ENCODE measurements around the gene SPANXN4. TPM values are rescaled to one million over a fixed set of nuclear protein-coding genes. Genes with fewer than 3 reads are reported as not detected.

SPANXN4 gene
- total and polyA plus RNA-seq, 9 donors: not detected

DNA sequence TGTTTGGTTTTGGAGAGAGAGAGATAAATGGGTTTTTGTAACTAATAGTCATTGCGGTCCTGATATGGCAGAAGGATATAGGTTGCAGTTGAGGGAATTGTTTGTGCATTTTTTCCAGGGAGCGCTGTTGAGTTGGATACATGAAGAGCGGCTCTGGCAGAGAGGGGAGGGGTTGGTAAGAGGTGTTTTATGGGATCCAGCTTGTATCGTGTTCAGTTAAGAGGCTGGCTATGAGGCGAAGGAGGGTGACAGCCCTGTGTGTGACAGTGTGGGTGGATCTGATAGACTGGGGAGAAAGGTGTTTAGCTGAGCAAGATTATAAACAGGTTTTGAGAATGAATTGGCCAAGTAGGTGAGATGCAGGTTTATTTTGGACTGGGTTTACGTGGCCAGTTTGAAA, 1.5 kb downstream of the SPANXN4 start:
- no peaks in the 10 kb centered on the region for H3K27me3 ChIP-seq (ENCODE audit: control insufficient read depth, insufficient read depth, low read length)
- H3K4me1 ChIP-seq (ENCODE audit: control insufficient read depth, insufficient read depth, low read length): no peaks in the 10 kb centered on the region
- H3K27ac ChIP-seq (ENCODE audit: low read length): no peak overlapping the region
- H3K36me3 ChIP-seq (ENCODE audit: control insufficient read depth, insufficient read depth, low read length): no peaks in the 10 kb centered on the region
- WGBS (ENCODE audit: insufficient coverage): 54% methylated on average over 6 of the region's 6 CpGs
- DNase-seq: no peak
- no peaks in the 10 kb centered on the region for H3K9me3 ChIP-seq (replicated peaks; ENCODE audit: control insufficient read depth, low read depth, low read length)
- H3K4me3 ChIP-seq (ENCODE audit: low read length): no peak overlapping the region

DNA sequence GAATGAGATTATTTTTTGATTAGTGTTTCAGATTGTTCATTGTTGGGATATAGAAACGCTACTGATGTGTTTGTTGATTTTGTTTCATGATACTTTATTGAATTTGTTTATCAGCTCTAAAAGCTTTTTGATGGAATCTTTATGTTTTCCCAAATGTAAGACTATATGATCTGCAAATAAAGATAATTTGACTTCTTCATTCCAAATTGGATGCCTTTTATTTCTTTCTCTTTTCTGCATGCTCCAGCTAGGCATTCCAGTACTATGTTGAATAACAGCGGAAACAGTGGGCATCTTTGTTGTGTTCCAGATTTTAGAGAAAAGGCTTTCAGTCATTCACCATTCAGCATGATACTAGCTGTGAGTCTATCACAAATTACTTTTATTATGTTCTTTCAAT, 21.8 kb downstream of the SPANXN4 start:
- Histone ChIP-seq H3K27me3 (ENCODE audit: control insufficient read depth, insufficient read depth, low read length) (no peaks in the 10 kb centered on the region), H3K9me3 (replicated peaks; ENCODE audit: control insufficient read depth, low read depth, low read length) (no peaks in the 10 kb centered on the region), H3K4me1 (ENCODE audit: control insufficient read depth, insufficient read depth, low read length) (no peaks in the 10 kb centered on the region), H3K4me3 (ENCODE audit: low read length) (no peak overlapping the region), H3K27ac (ENCODE audit: low read length) (no peak overlapping the region), H3K36me3 (ENCODE audit: control insufficient read depth, insufficient read depth, low read length) (no peaks in the 10 kb centered on the region)
- DNase-seq: no peak
- WGBS (ENCODE audit: insufficient coverage): no CpG with 5 or more reads among the region's 2 CpGs

DNA sequence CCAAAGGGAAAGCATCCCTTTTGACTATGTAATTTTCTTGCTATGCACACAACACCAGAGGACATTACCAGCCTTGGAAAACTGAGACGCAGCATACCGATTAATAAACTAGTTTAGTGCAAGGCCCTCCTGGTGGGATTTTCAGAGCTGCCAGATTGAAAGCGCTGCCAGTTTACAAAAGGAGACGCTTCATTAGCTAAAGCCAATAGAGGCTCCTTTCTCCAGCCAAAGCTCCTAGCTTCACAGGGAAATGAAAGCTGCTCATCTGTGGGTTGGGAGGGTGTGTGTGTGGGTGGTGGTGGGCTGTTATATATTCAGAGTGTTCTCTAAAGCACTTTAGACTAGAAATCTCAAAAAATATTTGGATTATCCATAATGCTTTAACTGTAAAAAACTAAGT, 32.4 kb downstream of the SPANXN4 start:
- H3K27ac ChIP-seq (ENCODE audit: low read length): no peak overlapping the region
- WGBS (ENCODE audit: insufficient coverage): no CpG with 5 or more reads among the region's 4 CpGs
- peak; percentile 37 for DNase-seq
- H3K36me3 ChIP-seq (ENCODE audit: control insufficient read depth, insufficient read depth, low read length): no peaks in the 10 kb centered on the region
- H3K27me3 ChIP-seq (ENCODE audit: control insufficient read depth, insufficient read depth, low read length): no peaks in the 10 kb centered on the region
- no peaks in the 10 kb centered on the region for H3K4me1 ChIP-seq (ENCODE audit: control insufficient read depth, insufficient read depth, low read length)
- no peaks in the 10 kb centered on the region for H3K9me3 ChIP-seq (replicated peaks; ENCODE audit: control insufficient read depth, low read depth, low read length)
- H3K4me3 ChIP-seq (ENCODE audit: low read length): no peak overlapping the region

DNA sequence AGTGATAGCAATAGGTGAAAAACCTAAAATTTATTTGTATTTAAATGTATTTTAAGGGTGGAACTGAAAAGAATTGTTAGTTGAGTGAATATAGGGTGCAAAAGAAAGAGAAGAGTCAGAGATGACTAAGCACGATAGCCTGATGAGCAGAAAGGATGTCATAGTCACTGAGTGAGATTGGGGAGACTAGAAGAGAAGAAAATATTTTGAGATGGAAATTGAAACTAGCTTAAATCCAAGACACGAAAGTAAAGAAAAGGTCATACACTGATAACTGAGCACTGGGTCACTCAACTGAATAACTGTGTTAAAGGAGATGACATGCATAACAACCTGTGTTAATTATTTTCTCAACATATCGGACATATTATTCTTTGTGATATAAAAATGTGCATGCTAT, 55.5 kb downstream of the SPANXN4 start:
- H3K27me3 ChIP-seq (ENCODE audit: control insufficient read depth, insufficient read depth, low read length): no peaks in the 10 kb centered on the region
- H3K4me1 ChIP-seq (ENCODE audit: control insufficient read depth, insufficient read depth, low read length): no peaks in the 10 kb centered on the region
- H3K27ac ChIP-seq (ENCODE audit: low read length): no peak overlapping the region
- 90% methylated on average over 1 of the region's 3 CpGs for WGBS (ENCODE audit: insufficient coverage)
- peaks cover 6% of the 10 kb centered on the region for H3K9me3 ChIP-seq (replicated peaks; ENCODE audit: control insufficient read depth, low read depth, low read length)
- DNase-seq: no peak
- H3K36me3 ChIP-seq (ENCODE audit: control insufficient read depth, insufficient read depth, low read length): no peaks in the 10 kb centered on the region
- no peak overlapping the region for H3K4me3 ChIP-seq (ENCODE audit: low read length)

DNA sequence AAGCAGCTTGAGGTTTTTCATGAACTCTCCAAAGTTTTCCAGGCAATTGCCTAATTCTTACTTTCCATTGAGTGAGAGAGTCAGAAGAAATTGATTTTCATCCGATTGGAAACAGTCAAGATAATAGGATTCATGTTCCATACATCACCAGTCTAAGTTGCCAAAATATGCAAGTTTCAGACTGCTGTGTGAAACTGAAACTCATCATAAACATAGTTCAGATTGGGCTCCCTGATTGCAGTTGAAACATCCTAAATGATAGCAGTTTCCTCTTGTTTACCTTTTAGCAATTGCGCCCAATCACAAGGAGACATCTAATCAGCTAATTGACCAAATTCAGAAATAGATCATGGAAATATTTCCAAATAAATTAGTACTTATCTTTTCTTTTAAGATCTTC, 56.8 kb downstream of the SPANXN4 start:
- WGBS (ENCODE audit: insufficient coverage): no CpG with 5 or more reads among the region's 2 CpGs
- no peaks in the 10 kb centered on the region for H3K36me3 ChIP-seq (ENCODE audit: control insufficient read depth, insufficient read depth, low read length)
- no peaks in the 10 kb centered on the region for H3K4me1 ChIP-seq (ENCODE audit: control insufficient read depth, insufficient read depth, low read length)
- H3K27ac ChIP-seq (ENCODE audit: low read length): no peak overlapping the region
- H3K4me3 ChIP-seq (ENCODE audit: low read length): no peak overlapping the region
- DNase-seq: no peak
- peaks cover 6% of the 10 kb centered on the region for H3K9me3 ChIP-seq (replicated peaks; ENCODE audit: control insufficient read depth, low read depth, low read length)
- H3K27me3 ChIP-seq (ENCODE audit: control insufficient read depth, insufficient read depth, low read length): no peaks in the 10 kb centered on the region

Data from muscle of leg (tissue), 11 donors.